ENCODE data around the gene ROR2. TPM values are rescaled to one million over a fixed set of nuclear protein-coding genes. Genes with fewer than 3 reads are reported as not detected.

Gene ROR2
- total and polyA plus RNA-seq, 11 donors: 0.18 to 9.0 (median 0.49) TPM

GRCh38 chr9:91939978-91940377 lies 10.1 kb downstream of the ROR2 start:
- Histone ChIP-seq H3K4me3 (no peak overlapping the region), H3K9me3 (no peaks in the 10 kb centered on the region), H3K4me1 (no peaks in the 10 kb centered on the region), H3K27me3 (peaks cover 0 to 22% (median 0%) of the 10 kb centered on the region in 9 donors), H3K36me3 (no peaks in the 10 kb centered on the region), H3K27ac (peak overlapping the region in 1 of 12 donors; percentile 95)
- intact Hi-C loops (cut with DNase I): loop anchor here in 2 of 10 donors (10.0 kb wide), 1 partner anchor 165 kb away; no protein-coding TSS in a partner anchor
- no peak for TF ChIP-seq CTCF (IDR thresholded peaks at IDR 0.05)
- no peak for TF ChIP-seq POLR2A (IDR thresholded peaks at IDR 0.05)
- 72 to 80% (median 74%) methylated on average over 7 of the region's 7 CpGs for WGBS, 4 donors
- no peak for DNase-seq
- ATAC-seq: no peak

- H3K9me3 ChIP-seq: no peaks in the 10 kb centered on the region
- DNase-seq (no peak), ATAC-seq (no peak)
- intact Hi-C loops (cut with DNase I): no loop called here
- peaks cover 0 to 11% (median 0%) of the 10 kb centered on the region in 9 donors for H3K27me3 ChIP-seq
- H3K27ac ChIP-seq: peak overlapping the region in 1 of 12 donors; percentile 95
- no peak overlapping the region for H3K4me3 ChIP-seq
- no peak for TF ChIP-seq CTCF (IDR thresholded peaks at IDR 0.05)
- no peak for TF ChIP-seq POLR2A (IDR thresholded peaks at IDR 0.05)
- 77 to 88% (median 84%) methylated on average over 5 of the region's 5 CpGs for WGBS, 4 donors
- no peaks in the 10 kb centered on the region for H3K4me1 ChIP-seq
- no peaks in the 10 kb centered on the region for H3K36me3 ChIP-seq
Measured at GRCh38 chr9:91937727-91938126, 12.3 kb downstream of the ROR2 start.

- Histone ChIP-seq H3K36me3 (no peaks in the 10 kb centered on the region), H3K4me3 (no peak overlapping the region), H3K27ac (peak overlapping the region in 1 of 12 donors; percentile 95), H3K9me3 (peaks cover 0 to 4% (median under 1%) of the 10 kb centered on the region in 12 donors), H3K4me1 (no peaks in the 10 kb centered on the region), H3K27me3 (peaks cover 0 to 7% (median 0%) of the 10 kb centered on the region in 9 donors)
- DNase-seq (no peak), ATAC-seq (no peak)
- 72 to 83% (median 79%) methylated on average over 9 of the region's 9 CpGs for WGBS, 4 donors
- intact Hi-C loops (cut with DNase I): no loop called here
- TF ChIP-seq CTCF (IDR thresholded peaks at IDR 0.05) (no peak), POLR2A (IDR thresholded peaks at IDR 0.05) (no peak)
Measured at GRCh38 chr9:91937056-91937455, 13.0 kb downstream of the ROR2 start.

- Histone ChIP-seq H3K36me3 (no peaks in the 10 kb centered on the region), H3K4me1 (no peaks in the 10 kb centered on the region), H3K9me3 (peaks cover 0 to 15% (median 11%) of the 10 kb centered on the region in 12 donors), H3K27me3 (peaks cover 0 to 7% (median 0%) of the 10 kb centered on the region in 9 donors), H3K27ac (peak overlapping the region in 1 of 12 donors; percentile 95), H3K4me3 (no peak overlapping the region)
- intact Hi-C loops (cut with DNase I): no loop called here
- ATAC-seq (no peak), DNase-seq (no peak)
- no peak for TF ChIP-seq POLR2A (IDR thresholded peaks at IDR 0.05)
- no peak for TF ChIP-seq CTCF (IDR thresholded peaks at IDR 0.05)
- WGBS, 4 donors: 91 to 96% (median 93%) methylated on average over 11 to 13 of the region's 13 CpGs
Measured at GRCh38 chr9:91935805-91936514, 14.1 kb downstream of the ROR2 start.

Measured in heart left ventricle (tissue), 16 donors.